ENCODE results near the gene PTHLH. TPM values are rescaled to one million over a fixed set of nuclear protein-coding genes. Genes with fewer than 3 reads are reported as not detected.

The PTHLH gene
- total RNA-seq, 1 experiment from 2014 or later = 1.6 TPM

DNA sequence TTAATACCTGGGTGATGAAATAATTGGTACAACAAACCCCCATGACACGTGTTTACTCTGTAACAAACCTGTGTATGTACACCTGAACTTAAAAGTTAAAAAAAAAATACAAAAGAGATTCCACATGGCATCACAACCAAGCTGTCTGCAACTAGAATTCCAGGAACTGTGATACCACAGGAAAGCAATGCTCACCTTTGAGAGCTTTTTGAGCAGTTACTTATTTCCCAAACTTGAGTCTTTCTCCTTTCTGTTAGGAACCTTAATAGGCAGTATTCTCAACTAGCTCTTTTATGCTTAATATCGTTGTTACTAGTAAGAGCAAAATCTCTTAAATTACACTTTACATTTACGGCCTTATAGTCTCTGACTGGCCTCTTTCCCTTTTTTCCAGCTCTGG lies 15.2 kb downstream of the PTHLH start:
- Histone ChIP-seq H3K27me3 (ENCODE audit: insufficient read depth, low read depth) (no peaks in the 10 kb centered on the region), H3K9me3 (ENCODE audit: insufficient read depth, low read depth) (no peaks in the 10 kb centered on the region), H2AFZ (no peak overlapping the region), H3K4me2 (no peak overlapping the region), H3K79me2 (ENCODE audit: low read depth) (no peaks in the 10 kb centered on the region), H3K9me2 (ENCODE audit: insufficient read depth) (0 out of 2 replicates have a peak, but pooled peaks cover 5% of the 10 kb centered on the region), H3K36me3 (ENCODE audit: low read depth) (no peaks in the 10 kb centered on the region), H4K20me1 (ENCODE audit: insufficient read depth) (no peaks in the 10 kb centered on the region), H3K4me1 (replicated peaks; ENCODE audit: insufficient read depth) (no peaks in the 10 kb centered on the region), H3K27ac (no peak overlapping the region), H3K4me3 (no peak overlapping the region), H3F3A (ENCODE audit: insufficient read depth, low read depth) (no peaks in the 10 kb centered on the region)
- CTCF ChIA-PET = no interaction called here
- POLR2A ChIA-PET (ENCODE audit: unreplicated experiment) = no interaction called here
- DNase-seq = no peak
- intact Hi-C loops (cut with micrococcal nuclease; ENCODE audit: unreplicated experiment) = no loop called here
- no peak for TF ChIP-seq EZH2 (IDR thresholded peaks at IDR 0.05; ENCODE audit: low read depth)
- no TSS peak for BruUV-seq (replicated peaks)

DNA sequence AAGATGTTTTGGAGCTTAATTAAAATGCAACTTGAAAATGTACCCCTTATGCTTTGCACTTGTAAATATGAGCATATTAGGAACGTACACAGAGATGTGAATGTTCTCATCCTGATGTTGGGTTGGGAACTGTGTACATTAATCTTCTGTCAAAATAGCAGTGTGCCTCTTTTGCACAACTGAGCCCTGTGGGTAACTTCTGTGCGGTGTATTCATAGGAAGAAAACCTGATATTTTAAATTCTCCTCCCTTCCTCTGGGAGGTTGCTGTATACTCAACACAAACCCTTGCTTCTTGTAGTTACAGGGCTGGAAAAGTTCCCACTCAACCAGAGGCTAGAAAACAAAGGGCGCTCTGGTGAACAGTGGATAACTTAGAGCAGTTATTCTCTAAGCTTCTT lies 18.7 kb downstream of the PTHLH start:
- Histone ChIP-seq H3K4me2 (no peak overlapping the region), H3K27ac (no peak overlapping the region), H3K9me3 (ENCODE audit: insufficient read depth, low read depth) (no peaks in the 10 kb centered on the region), H2AFZ (peak overlapping the region; percentile 53; the same call in 1 of the 2 replicates), H3K4me1 (replicated peaks; ENCODE audit: insufficient read depth) (no peaks in the 10 kb centered on the region), H3K79me2 (ENCODE audit: low read depth) (no peaks in the 10 kb centered on the region), H3K36me3 (ENCODE audit: low read depth) (no peaks in the 10 kb centered on the region), H3K4me3 (no peak overlapping the region), H3F3A (ENCODE audit: insufficient read depth, low read depth) (no peaks in the 10 kb centered on the region), H3K27me3 (ENCODE audit: insufficient read depth, low read depth) (no peaks in the 10 kb centered on the region), H3K9me2 (ENCODE audit: insufficient read depth) (no peaks in the 10 kb centered on the region), H4K20me1 (ENCODE audit: insufficient read depth) (no peaks in the 10 kb centered on the region)
- no peak for DNase-seq
- TF ChIP-seq, protein P1, sequence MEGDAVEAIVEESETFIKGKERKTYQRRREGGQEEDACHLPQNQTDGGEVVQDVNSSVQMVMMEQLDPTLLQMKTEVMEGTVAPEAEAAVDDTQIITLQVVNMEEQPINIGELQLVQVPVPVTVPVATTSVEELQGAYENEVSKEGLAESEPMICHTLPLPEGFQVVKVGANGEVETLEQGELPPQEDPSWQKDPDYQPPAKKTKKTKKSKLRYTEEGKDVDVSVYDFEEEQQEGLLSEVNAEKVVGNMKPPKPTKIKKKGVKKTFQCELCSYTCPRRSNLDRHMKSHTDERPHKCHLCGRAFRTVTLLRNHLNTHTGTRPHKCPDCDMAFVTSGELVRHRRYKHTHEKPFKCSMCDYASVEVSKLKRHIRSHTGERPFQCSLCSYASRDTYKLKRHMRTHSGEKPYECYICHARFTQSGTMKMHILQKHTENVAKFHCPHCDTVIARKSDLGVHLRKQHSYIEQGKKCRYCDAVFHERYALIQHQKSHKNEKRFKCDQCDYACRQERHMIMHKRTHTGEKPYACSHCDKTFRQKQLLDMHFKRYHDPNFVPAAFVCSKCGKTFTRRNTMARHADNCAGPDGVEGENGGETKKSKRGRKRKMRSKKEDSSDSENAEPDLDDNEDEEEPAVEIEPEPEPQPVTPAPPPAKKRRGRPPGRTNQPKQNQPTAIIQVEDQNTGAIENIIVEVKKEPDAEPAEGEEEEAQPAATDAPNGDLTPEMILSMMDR (conservative IDR thresholded peaks at IDR 0.05) = no peak
- ChIA-PET CTCF (interaction anchor here (0.6 kb wide), 1 partner anchor 199 kb away, joined by 3 read pairs; no protein-coding TSS in a partner anchor), POLR2A (ENCODE audit: unreplicated experiment) (interaction anchor here (0.5 to 0.7 kb wide), 2 partner anchors 16 to 433 kb away, joined by 5 to 6 read pairs; no protein-coding TSS in a partner anchor)
- intact Hi-C loops (cut with micrococcal nuclease; ENCODE audit: unreplicated experiment) = no loop called here
- BruUV-seq (replicated peaks) = no TSS peak

DNA sequence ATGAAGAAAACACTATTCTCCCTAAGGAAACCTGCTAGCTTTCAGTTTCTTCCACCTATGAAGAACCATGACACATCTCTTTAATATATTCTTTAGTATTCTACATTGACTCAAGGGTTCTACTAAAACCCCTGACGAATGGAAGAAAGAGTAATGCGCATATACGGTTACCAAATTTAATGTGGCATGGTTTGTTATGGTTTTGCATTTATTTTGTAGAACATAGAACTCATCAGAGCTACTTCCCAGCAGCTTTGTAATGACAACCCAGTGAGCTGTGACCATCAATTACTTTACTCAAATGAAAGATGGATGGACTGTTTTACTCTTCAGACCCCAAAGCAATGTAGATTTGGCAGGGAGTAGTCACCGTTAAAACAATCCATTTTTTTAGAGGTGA lies 19.2 kb downstream of the PTHLH start:
- TF ChIP-seq, protein P1 (conservative IDR thresholded peaks at IDR 0.05) = no peak
- TF ChIP-seq EZH2 (IDR thresholded peaks at IDR 0.05; ENCODE audit: low read depth) = no peak
- no peaks in the 10 kb centered on the region for H4K20me1 ChIP-seq (ENCODE audit: insufficient read depth)
- no peak overlapping the region for H3K4me2 ChIP-seq
- H3K36me3 ChIP-seq (ENCODE audit: low read depth) = no peaks in the 10 kb centered on the region
- no peaks in the 10 kb centered on the region for H3K9me3 ChIP-seq (ENCODE audit: insufficient read depth, low read depth)
- CTCF ChIA-PET = interaction anchor here (0.6 kb wide), 1 partner anchor 198 kb away, joined by 3 read pairs; no protein-coding TSS in a partner anchor
- no peak overlapping the region for H3K4me3 ChIP-seq
- no peaks in the 10 kb centered on the region for H3K27me3 ChIP-seq (ENCODE audit: insufficient read depth, low read depth)
- no peak overlapping the region for H2AFZ ChIP-seq
- no peaks in the 10 kb centered on the region for H3K4me1 ChIP-seq (replicated peaks; ENCODE audit: insufficient read depth)
- H3K9me2 ChIP-seq (ENCODE audit: insufficient read depth) = no peaks in the 10 kb centered on the region
- no peak overlapping the region for H3K27ac ChIP-seq
- intact Hi-C loops (cut with micrococcal nuclease; ENCODE audit: unreplicated experiment) = no loop called here
- H3K79me2 ChIP-seq (ENCODE audit: low read depth) = no peaks in the 10 kb centered on the region
- POLR2A ChIA-PET (ENCODE audit: unreplicated experiment) = interaction anchor here (0.5 to 0.7 kb wide), 2 partner anchors 17 to 434 kb away, joined by 5 to 6 read pairs; no protein-coding TSS in a partner anchor
- DNase-seq = no peak
- H3F3A ChIP-seq (ENCODE audit: insufficient read depth, low read depth) = no peaks in the 10 kb centered on the region
- BruUV-seq (replicated peaks) = no TSS peak

DNA sequence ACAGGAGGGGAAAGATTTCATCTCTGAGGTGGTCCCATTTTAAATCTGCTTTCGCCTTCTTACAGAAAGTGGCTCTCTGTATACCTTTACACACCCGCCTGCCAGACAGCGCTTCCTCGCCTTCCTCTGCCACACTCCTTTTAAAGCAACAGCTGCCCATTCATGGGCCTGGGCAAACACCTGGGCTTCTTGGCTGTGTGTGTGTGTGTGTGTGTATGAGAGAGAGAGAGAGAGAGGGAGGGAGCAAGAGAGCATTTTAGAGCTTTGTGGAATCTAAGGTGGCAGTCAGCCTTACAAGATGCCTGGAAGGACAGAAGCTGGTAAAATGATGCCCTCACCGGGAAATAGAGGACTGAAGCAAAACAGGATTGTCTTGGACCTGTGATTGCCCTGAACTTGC lies 20.0 kb downstream of the PTHLH start:
- Histone ChIP-seq H4K20me1 (ENCODE audit: insufficient read depth) (no peaks in the 10 kb centered on the region), H2AFZ (no peak overlapping the region), H3K36me3 (ENCODE audit: low read depth) (no peaks in the 10 kb centered on the region), H3K79me2 (ENCODE audit: low read depth) (no peaks in the 10 kb centered on the region), H3K27ac (no peak overlapping the region), H3K4me3 (no peak overlapping the region), H3K4me2 (no peak overlapping the region), H3K27me3 (ENCODE audit: insufficient read depth, low read depth) (no peaks in the 10 kb centered on the region), H3K4me1 (replicated peaks; ENCODE audit: insufficient read depth) (no peaks in the 10 kb centered on the region), H3K9me2 (ENCODE audit: insufficient read depth) (no peaks in the 10 kb centered on the region), H3K9me3 (ENCODE audit: insufficient read depth, low read depth) (no peaks in the 10 kb centered on the region), H3F3A (ENCODE audit: insufficient read depth, low read depth) (no peaks in the 10 kb centered on the region)
- POLR2A ChIA-PET (ENCODE audit: unreplicated experiment) = no interaction called here
- TF ChIP-seq, protein P1 (conservative IDR thresholded peaks at IDR 0.05) = no peak
- TF ChIP-seq EZH2 (IDR thresholded peaks at IDR 0.05; ENCODE audit: low read depth) = no peak
- intact Hi-C loops (cut with micrococcal nuclease; ENCODE audit: unreplicated experiment) = no loop called here
- CTCF ChIA-PET = no interaction called here
- no TSS peak for BruUV-seq (replicated peaks)
- DNase-seq = no peak
